Measurements from ENCODE around the gene SLC22A31. TPM values are rescaled to one million over a fixed set of nuclear protein-coding genes. Genes with fewer than 3 reads are reported as not detected.
"Not testable (repeated sequence)": the region's sequence is repeated elsewhere in the genome, so short reads cannot be mapped to it uniquely, and the experiment has no call there.

Gene SLC22A31
- total RNA-seq, 1 experiment from 2014 or later, result 6.7 TPM

- H3K4me1 Mint-ChIP-seq (ENCODE audit: low read depth, unreplicated experiment), result no peaks in the 10 kb centered on the region
- Histone ChIP-seq H3K4me3 (ENCODE audit: low read depth, low read length) (peak overlapping the region; percentile 63), H3K36me3 (ENCODE audit: control insufficient read depth, insufficient read depth, low read length) (no peaks in the 10 kb centered on the region; the same call in 1 of the 2 replicates), H3K27me3 (replicated peaks; ENCODE audit: control insufficient read depth, insufficient read depth, low read length) (no peaks in the 10 kb centered on the region), H3K9me3 (peaks cover 3% of the 10 kb centered on the region; the same call in 1 of the 2 replicates), H3K4me1 (no peaks in the 10 kb centered on the region)
- peak; percentile 94 to 98 for DNase-seq
- BruUV-seq (replicated peaks), result no TSS peak
- peaks cover 26% of the 10 kb centered on the region for H3K36me3 Mint-ChIP-seq (ENCODE audit: insufficient read depth, unreplicated experiment)
- POLR2A ChIA-PET, result interaction anchor here (0.5 to 0.8 kb wide), 9 partner anchors 76 to 677 kb away, joined by 3 to 6 read pairs (median 4); partner anchors contain the start of genes CDH15, TCF25 and ZC3H18
- peak overlapping the region; percentile 85 for H3K4me3 Mint-ChIP-seq (ENCODE audit: unreplicated experiment)
- intact Hi-C loops (cut with micrococcal nuclease; ENCODE audit: unreplicated experiment), result loop anchor here (5.0 kb wide), 1 partner anchor 260 kb away; the partner anchor contains the start of gene SPG7
- no peaks in the 10 kb centered on the region for H3K27me3 Mint-ChIP-seq (ENCODE audit: insufficient read depth, unreplicated experiment)
- no peak for TF ChIP-seq CTCF (IDR thresholded peaks at IDR 0.05; ENCODE audit: insufficient read depth in 1 of 2, low read depth in 1 of 2, low read length in 1 of 2, severe bottlenecking in 1 of 2, unreplicated experiment in 1 of 2)
- H3K27ac Mint-ChIP-seq (ENCODE audit: unreplicated experiment), result peak overlapping the region; percentile 66
- H3K9me3 Mint-ChIP-seq (ENCODE audit: unreplicated experiment), result peaks cover 23% of the 10 kb centered on the region
- CTCF ChIA-PET, result interaction anchor here (0.6 to 2.0 kb wide), 8 partner anchors 10 to 463 kb away, joined by 3 to 10 read pairs (median 4); partner anchors contain the start of gene ZNF778
Observed at GRCh38 chr16:89246903-89247733, 46.8 kb upstream of the SLC22A31 start.

- Histone ChIP-seq H3K36me3 (ENCODE audit: control insufficient read depth, insufficient read depth, low read length) (no peaks in the 10 kb centered on the region; the same call in 1 of the 2 replicates), H3K4me1 (no peaks in the 10 kb centered on the region), H3K4me3 (ENCODE audit: low read depth, low read length) (peak overlapping the region; percentile 63), H3K9me3 (peaks cover 3% of the 10 kb centered on the region; the same call in 1 of the 2 replicates), H3K27me3 (replicated peaks; ENCODE audit: control insufficient read depth, insufficient read depth, low read length) (no peaks in the 10 kb centered on the region)
- ChIA-PET CTCF (interaction anchor here (0.6 to 2.0 kb wide), 4 partner anchors 47 to 311 kb away, joined by 3 to 10 read pairs (median 7); no protein-coding TSS in a partner anchor), POLR2A (interaction anchor here (0.5 kb wide), 1 partner anchor 75 kb away, joined by 6 read pairs; the partner anchor contains the start of gene CDH15)
- BruUV-seq (replicated peaks), result TSS peak; percentile 71
- H3K4me1 Mint-ChIP-seq (ENCODE audit: low read depth, unreplicated experiment), result no peaks in the 10 kb centered on the region
- TF ChIP-seq CTCF (IDR thresholded peaks at IDR 0.05; ENCODE audit: insufficient read depth in 1 of 2, low read depth in 1 of 2, low read length in 1 of 2, severe bottlenecking in 1 of 2, unreplicated experiment in 1 of 2), result no peak
- H3K27ac Mint-ChIP-seq (ENCODE audit: unreplicated experiment), result peak overlapping the region; percentile 66
- H3K4me3 Mint-ChIP-seq (ENCODE audit: unreplicated experiment), result peak overlapping the region; percentile 85
- DNase-seq, result no peak
- H3K27me3 Mint-ChIP-seq (ENCODE audit: insufficient read depth, unreplicated experiment), result no peaks in the 10 kb centered on the region
- peaks cover 23% of the 10 kb centered on the region for H3K36me3 Mint-ChIP-seq (ENCODE audit: insufficient read depth, unreplicated experiment)
- intact Hi-C loops (cut with micrococcal nuclease; ENCODE audit: unreplicated experiment), result loop anchor here (5.0 kb wide), 1 partner anchor 261 kb away; the partner anchor contains the start of gene SPG7
- H3K9me3 Mint-ChIP-seq (ENCODE audit: unreplicated experiment), result peaks cover 16% of the 10 kb centered on the region
Observed at GRCh38 chr16:89246383-89246902, 46.1 kb upstream of the SLC22A31 start.

GRCh38 chr16:89244754-89245153, 44.4 kb upstream of the SLC22A31 start:
- Mint-ChIP-seq H3K4me3 (ENCODE audit: unreplicated experiment) (no peak overlapping the region), H3K36me3 (ENCODE audit: insufficient read depth, unreplicated experiment) (peaks cover 29% of the 10 kb centered on the region), H3K27me3 (ENCODE audit: insufficient read depth, unreplicated experiment) (no peaks in the 10 kb centered on the region), H3K4me1 (ENCODE audit: low read depth, unreplicated experiment) (no peaks in the 10 kb centered on the region), H3K9me3 (ENCODE audit: unreplicated experiment) (peaks cover 4% of the 10 kb centered on the region), H3K27ac (ENCODE audit: unreplicated experiment) (no peak overlapping the region)
- BruUV-seq (replicated peaks), result no TSS peak
- no peak for DNase-seq
- intact Hi-C loops (cut with micrococcal nuclease; ENCODE audit: unreplicated experiment), result loop anchor here (5.0 kb wide), 1 partner anchor 263 kb away; the partner anchor contains the start of gene SPG7
- no peak for TF ChIP-seq CTCF (IDR thresholded peaks at IDR 0.05; ENCODE audit: insufficient read depth in 1 of 2, low read depth in 1 of 2, low read length in 1 of 2, severe bottlenecking in 1 of 2, unreplicated experiment in 1 of 2)
- POLR2A ChIA-PET, result no interaction called here
- CTCF ChIA-PET, result no interaction called here
- no peaks in the 10 kb centered on the region for H3K27me3 ChIP-seq (replicated peaks; ENCODE audit: control insufficient read depth, insufficient read depth, low read length)
- no peaks in the 10 kb centered on the region; the same call in 1 of the 2 replicates for H3K36me3 ChIP-seq (ENCODE audit: control insufficient read depth, insufficient read depth, low read length)
- no peaks in the 10 kb centered on the region for H3K4me1 ChIP-seq
- no peak overlapping the region for H3K4me3 ChIP-seq (ENCODE audit: low read depth, low read length)
- peaks cover 6% of the 10 kb centered on the region; the same call in 1 of the 2 replicates for H3K9me3 ChIP-seq

GRCh38 chr16:89244264-89244663, 43.9 kb upstream of the SLC22A31 start:
- H3K4me1 Mint-ChIP-seq (ENCODE audit: low read depth, unreplicated experiment); intact Hi-C loops (cut with micrococcal nuclease; ENCODE audit: unreplicated experiment); H3K27me3 ChIP-seq (replicated peaks; ENCODE audit: control insufficient read depth, insufficient read depth, low read length); BruUV-seq (replicated peaks); H3K4me1 ChIP-seq; H3K36me3 ChIP-seq (ENCODE audit: control insufficient read depth, insufficient read depth, low read length); H3K27ac Mint-ChIP-seq (ENCODE audit: unreplicated experiment); CTCF ChIA-PET; DNase-seq; H3K4me3 Mint-ChIP-seq (ENCODE audit: unreplicated experiment); H3K27me3 Mint-ChIP-seq (ENCODE audit: insufficient read depth, unreplicated experiment); POLR2A ChIA-PET; H3K9me3 ChIP-seq; H3K4me3 ChIP-seq (ENCODE audit: low read depth, low read length); H3K9me3 Mint-ChIP-seq (ENCODE audit: unreplicated experiment): not testable (repeated sequence)
- peaks cover 29% of the 10 kb centered on the region for H3K36me3 Mint-ChIP-seq (ENCODE audit: insufficient read depth, unreplicated experiment)
